KOPT-K1 (cell line): ENCODE results near the gene EVC2.
"Not testable (repeated sequence)": the region's sequence is repeated elsewhere in the genome, so short reads cannot be mapped to it uniquely, and the experiment has no call there.

Source experiments
- H3K27ac ChIP-seq: fragments of 200-600 bp; sonication (generic); 2 replicates; pipeline ENCODE4 v1.5.1; 2016; ENCODE audit warnings: antibody characterized with exemption, mild to moderate bottlenecking, low read depth, low read length; ENCODE audit not compliant: poor library complexity, severe bottlenecking
- H3K36me3 ChIP-seq: fragments of 200-600 bp; sonication (generic); 2 replicates; pipeline ENCODE4 v1.5.1; 2017; ENCODE audit warnings: antibody characterized with exemption, mild to moderate bottlenecking, low read length, moderate library complexity; ENCODE audit not compliant: insufficient read depth
- H3K9me3 ChIP-seq: fragments of 200-600 bp; sonication (generic); 2 replicates; pipeline ENCODE4 v1.5.1; 2017; ENCODE audit warnings: antibody characterized with exemption, low read length, mild to moderate bottlenecking; ENCODE audit not compliant: insufficient read depth, poor library complexity, severe bottlenecking

Gene EVC2

DNA sequence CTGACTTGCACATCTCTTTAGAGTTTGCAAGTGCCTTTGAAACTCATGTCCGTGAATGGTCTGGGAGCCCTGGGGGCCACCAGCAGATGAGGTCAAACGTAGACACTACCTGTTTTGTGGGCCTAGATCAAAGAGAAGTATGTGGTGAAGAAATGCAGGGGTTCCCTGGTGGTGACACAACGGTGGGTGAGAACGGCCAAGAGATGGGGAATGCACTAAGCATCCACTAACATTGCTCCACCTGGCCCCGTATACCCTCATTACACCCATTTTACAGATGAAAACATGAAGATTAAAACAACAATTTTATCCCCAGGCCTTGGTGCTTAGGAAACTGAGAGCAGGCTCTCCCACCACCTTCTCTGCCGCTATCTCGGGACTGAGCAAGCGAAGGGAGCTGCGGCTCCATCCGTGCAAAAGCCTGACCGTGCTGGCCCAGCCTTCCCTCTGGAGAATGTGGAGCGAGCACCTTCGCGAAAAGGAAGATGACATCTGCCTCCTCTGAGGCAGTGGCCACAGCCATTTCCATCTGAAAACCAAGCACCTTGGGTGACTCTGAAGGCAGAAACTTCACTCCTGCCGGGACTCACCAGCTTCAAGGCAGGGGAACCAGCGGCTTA, 91.9 kb downstream of the EVC2 start:
- Histone ChIP-seq H3K27ac (no peak overlapping the region), H3K36me3 (no peaks in the 10 kb centered on the region), H3K9me3 (no peaks in the 10 kb centered on the region)

GRCh38 chr4:5615496-5616075, 92.8 kb downstream of the EVC2 start:
- no peak overlapping the region for H3K27ac ChIP-seq
- no peaks in the 10 kb centered on the region for H3K9me3 ChIP-seq
- no peaks in the 10 kb centered on the region for H3K36me3 ChIP-seq

- Histone ChIP-seq H3K9me3 (no peaks in the 10 kb centered on the region), H3K27ac (no peak overlapping the region), H3K36me3 (no peaks in the 10 kb centered on the region)
These were observed 96.6 kb downstream of the EVC2 start for GRCh38 chr4:5611750-5612149.

GRCh38 chr4:5609306-5610007, 98.9 kb downstream of the EVC2 start:
- H3K27ac ChIP-seq = no peak overlapping the region
- H3K36me3 ChIP-seq = no peaks in the 10 kb centered on the region
- no peaks in the 10 kb centered on the region for H3K9me3 ChIP-seq

GRCh38 chr4:5593828-5594227, 114.5 kb downstream of the EVC2 start:
- H3K9me3 ChIP-seq, H3K36me3 ChIP-seq, H3K27ac ChIP-seq: not testable (repeated sequence)

DNA sequence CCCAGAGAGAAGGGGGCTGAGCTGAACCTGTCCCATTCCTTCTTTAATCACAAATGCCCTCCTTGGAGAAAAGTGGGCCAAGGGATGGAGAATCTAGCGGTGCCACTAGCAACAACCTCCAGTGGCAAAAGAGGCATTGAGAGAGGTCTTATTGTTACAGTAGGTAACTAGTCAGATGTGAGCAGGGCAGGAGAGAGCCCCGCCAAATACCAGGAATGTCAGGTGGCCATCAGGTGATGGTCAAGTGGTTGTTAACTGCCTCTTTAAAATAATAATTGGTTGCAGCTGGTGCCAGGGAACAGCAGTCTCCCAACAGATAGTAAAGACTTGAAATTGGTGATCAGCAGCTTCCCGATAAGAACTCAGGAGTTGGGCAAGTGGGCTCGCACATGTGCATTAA, 116.1 kb downstream of the EVC2 start:
- no peaks in the 10 kb centered on the region for H3K36me3 ChIP-seq
- no peak overlapping the region for H3K27ac ChIP-seq
- no peaks in the 10 kb centered on the region for H3K9me3 ChIP-seq

DNA sequence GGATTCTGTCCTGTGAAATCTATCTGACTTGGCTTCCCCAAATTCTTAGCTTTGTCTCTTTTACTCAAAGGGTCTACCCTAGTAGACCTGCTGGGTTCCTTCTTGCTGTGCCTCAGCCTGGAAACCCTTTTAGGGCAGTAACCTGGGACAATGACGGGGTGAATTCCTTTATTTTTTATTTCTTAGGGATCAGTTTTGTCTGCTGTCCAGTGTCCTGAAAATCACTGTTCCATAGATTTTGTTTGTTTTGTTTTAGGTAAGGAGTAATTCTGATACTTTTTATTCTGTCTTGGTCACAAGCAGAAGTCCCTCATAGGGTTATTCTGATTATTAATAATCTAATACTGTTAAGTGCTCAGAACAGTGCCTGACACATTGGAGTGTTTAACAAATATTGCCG, 118.9 kb downstream of the EVC2 start:
- no peaks in the 10 kb centered on the region for H3K9me3 ChIP-seq
- H3K27ac ChIP-seq = no peak overlapping the region
- no peaks in the 10 kb centered on the region for H3K36me3 ChIP-seq

DNA sequence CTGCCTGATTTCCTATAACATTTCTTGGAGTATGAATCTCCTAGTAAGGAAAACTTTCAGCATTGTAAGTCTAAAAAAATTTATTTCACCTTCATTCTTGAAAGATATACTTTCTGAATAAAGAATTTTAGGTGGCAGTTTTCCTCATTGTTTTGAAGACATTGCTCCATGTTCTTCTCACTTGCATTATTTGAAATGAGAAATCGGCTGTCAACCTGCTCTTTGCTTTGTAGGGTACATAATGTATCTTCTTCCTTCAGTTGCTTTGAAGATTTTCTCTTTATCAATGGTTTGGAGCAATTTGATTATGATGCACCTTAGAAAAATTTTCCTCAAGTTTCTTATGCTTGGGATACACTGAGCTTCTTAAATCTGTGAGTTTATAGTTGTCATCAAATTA, 120.3 kb downstream of the EVC2 start:
- no peak overlapping the region for H3K27ac ChIP-seq
- no peaks in the 10 kb centered on the region for H3K9me3 ChIP-seq

DNA sequence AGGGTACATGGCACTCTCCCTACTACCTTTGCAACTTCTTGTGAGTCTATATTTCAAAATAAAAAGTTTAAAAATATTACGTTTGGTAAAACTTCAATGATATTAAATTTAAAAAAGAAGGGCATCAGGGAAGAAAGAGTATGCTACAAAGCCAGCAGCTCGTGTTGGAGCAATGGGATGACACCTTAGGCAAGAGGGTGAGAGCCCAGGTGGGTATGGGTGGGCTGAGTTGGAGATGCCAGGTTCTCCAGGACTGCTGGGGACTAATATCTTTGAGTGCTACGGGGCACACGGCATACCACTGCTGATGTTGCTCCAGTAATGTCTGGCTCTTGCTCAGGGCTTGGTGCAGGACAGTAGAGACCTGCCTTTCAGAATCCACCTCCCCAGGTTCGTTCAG, 132.4 kb downstream of the EVC2 start:
- no peaks in the 10 kb centered on the region for H3K36me3 ChIP-seq
- no peak overlapping the region for H3K27ac ChIP-seq
- H3K9me3 ChIP-seq = no peaks in the 10 kb centered on the region

More for the DNA sequence above, 120.3 kb downstream of the EVC2 start:
- no peaks in the 10 kb centered on the region for H3K36me3 ChIP-seq

GRCh38 chr4:5574386-5574785, 134.0 kb downstream of the EVC2 start:
- no peak overlapping the region for H3K27ac ChIP-seq
- no peaks in the 10 kb centered on the region for H3K36me3 ChIP-seq
- H3K9me3 ChIP-seq = no peaks in the 10 kb centered on the region

- no peaks in the 10 kb centered on the region for H3K9me3 ChIP-seq
- no peaks in the 10 kb centered on the region for H3K36me3 ChIP-seq
- no peak overlapping the region for H3K27ac ChIP-seq
These were observed 134.4 kb downstream of the EVC2 start for GRCh38 chr4:5573965-5574364.

DNA sequence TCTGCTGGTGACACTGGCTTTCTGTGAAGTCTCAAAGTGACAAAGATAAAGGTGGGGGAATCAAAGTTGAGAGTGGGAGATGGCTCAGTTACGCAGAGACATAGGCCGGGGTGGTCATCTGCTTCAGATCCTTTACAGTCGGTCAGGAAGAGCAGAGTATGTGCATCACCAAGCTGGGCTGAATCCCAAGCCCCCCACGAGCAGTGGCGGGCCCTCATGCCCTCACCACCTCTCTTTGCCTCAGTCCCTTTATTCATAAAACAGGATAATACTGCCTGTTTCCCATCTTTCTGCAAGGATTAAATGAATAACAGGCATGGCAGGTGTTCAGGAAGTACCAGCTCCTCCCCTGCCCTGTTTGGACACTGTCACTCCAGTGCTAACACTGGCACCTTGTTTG, 135.6 kb downstream of the EVC2 start:
- Histone ChIP-seq H3K27ac (no peak overlapping the region), H3K36me3 (no peaks in the 10 kb centered on the region), H3K9me3 (no peaks in the 10 kb centered on the region)

- Histone ChIP-seq H3K36me3 (no peaks in the 10 kb centered on the region), H3K27ac (no peak overlapping the region), H3K9me3 (no peaks in the 10 kb centered on the region)
These were observed 136.2 kb downstream of the EVC2 start for GRCh38 chr4:5572114-5572513.

DNA sequence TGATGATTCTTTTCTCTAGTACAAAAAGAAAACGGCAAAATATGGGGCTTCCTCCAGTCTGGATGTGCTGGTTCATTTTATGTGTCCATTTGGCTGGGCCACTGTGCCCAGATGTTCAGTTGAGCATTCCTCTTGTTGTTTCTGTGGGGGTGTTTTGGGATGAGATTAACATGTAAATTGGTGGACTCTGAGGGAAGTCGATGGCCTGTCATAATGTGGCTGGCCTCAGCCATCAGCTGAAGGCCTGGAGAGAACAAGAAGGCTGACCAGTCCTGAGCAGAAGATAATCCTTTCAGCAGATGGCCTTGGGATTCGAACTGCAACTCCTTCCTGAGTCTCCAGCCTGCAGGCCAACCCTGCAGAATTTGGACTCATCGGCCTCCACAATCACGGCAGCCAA, 136.7 kb downstream of the EVC2 start:
- Histone ChIP-seq H3K36me3 (no peaks in the 10 kb centered on the region), H3K27ac (no peak overlapping the region), H3K9me3 (no peaks in the 10 kb centered on the region)

DNA sequence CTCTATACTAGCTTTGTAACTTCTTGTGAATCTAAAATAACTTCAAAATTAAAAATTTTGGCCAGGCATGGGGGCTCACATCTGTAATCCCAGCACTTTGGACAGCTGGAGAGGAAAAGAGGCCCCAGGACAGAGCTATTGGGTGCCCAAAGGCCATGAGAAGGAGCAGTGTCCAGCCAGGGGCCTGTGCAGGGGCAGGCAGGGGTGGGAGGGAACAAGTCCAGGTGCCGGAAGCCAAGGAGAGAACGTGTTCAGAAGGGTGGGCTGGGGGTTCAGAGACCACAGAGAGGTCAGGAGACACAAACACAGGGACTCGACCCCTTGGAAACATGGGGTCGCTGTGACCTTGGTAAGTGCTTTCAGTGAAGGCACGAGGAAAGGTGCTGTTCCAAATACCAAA, 138.9 kb downstream of the EVC2 start:
- H3K9me3 ChIP-seq = no peaks in the 10 kb centered on the region
- no peak overlapping the region for H3K27ac ChIP-seq
- no peaks in the 10 kb centered on the region for H3K36me3 ChIP-seq

DNA sequence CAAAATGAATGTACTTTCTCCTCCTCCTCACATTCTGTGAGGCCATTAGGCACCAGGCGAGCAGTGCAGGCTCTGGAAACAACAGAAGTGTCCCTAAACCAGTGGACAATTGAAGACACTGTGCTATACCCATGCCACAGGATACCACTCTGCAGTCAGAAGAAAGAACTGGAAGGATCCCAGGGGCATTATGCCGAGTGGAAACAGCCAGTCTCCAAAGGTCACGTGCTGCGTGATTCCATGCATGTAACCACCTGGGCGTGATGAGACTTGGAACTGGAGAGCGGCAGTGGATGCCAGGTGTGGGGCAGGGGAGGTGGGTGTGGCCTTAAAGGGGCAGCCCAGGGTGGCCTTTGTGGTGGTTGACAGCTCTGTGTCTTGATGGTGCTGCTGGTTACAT, 139.4 kb downstream of the EVC2 start:
- Histone ChIP-seq H3K9me3 (no peaks in the 10 kb centered on the region), H3K36me3 (no peaks in the 10 kb centered on the region), H3K27ac (no peak overlapping the region)
